Loucy (cell line): ENCODE measurements around the gene ZFP90.

Source experiments
- H2AFZ ChIP-seq: fragments of 200-600 bp; sonication (generic); 2 replicates; pipeline ENCODE4 v1.6.0; 2016; ENCODE audit warnings: antibody characterized with exemption, mild to moderate bottlenecking, low read length, moderate library complexity
- H3F3A ChIP-seq: fragments of 200-600 bp; 2 replicates; pipeline ENCODE4 v1.6.0; 2016; ENCODE audit warnings: antibody characterized with exemption, low read depth, mild to moderate bottlenecking
- H3K27me3 ChIP-seq: fragments of 200-600 bp; sonication (generic); 2 replicates; pipeline ENCODE4 v1.6.1; 2014; ENCODE audit warnings: low read length, mild to moderate bottlenecking; ENCODE audit not compliant: insufficient read depth, poor library complexity, severe bottlenecking
- H3K36me3 ChIP-seq: fragments of 200-600 bp; sonication (generic); 2 replicates; pipeline ENCODE4 v1.6.1; 2016; ENCODE audit warnings: low read length; ENCODE audit not compliant: insufficient read depth
- H3K4me1 ChIP-seq: fragments of 200-600 bp; sonication (generic); 2 replicates; pipeline ENCODE4 v1.5.1; 2014; ENCODE audit warnings: low read length, mild to moderate bottlenecking; ENCODE audit not compliant: insufficient read depth, poor library complexity, severe bottlenecking
- H3K4me2 ChIP-seq: fragments of 200-600 bp; sonication (generic); 2 replicates; pipeline ENCODE4 v1.6.0; 2014; ENCODE audit warnings: antibody characterized with exemption, low read length, low read depth, mild to moderate bottlenecking; ENCODE audit not compliant: poor library complexity, severe bottlenecking
- H3K4me3 ChIP-seq: fragments of 200-600 bp; sonication (generic); 2 replicates; pipeline ENCODE4 v1.5.1; 2014; ENCODE audit warnings: low read length, mild to moderate bottlenecking, mixed read lengths; ENCODE audit not compliant: poor library complexity, severe bottlenecking
- H3K79me2 ChIP-seq: fragments of 200-600 bp; sonication (generic); 2 replicates; pipeline ENCODE4 v1.6.1; 2014; ENCODE audit warnings: low read length; ENCODE audit not compliant: insufficient read depth
- H3K9ac ChIP-seq: fragments of 200-600 bp; sonication (generic); 2 replicates; pipeline ENCODE4 v1.6.0; 2014; ENCODE audit warnings: mild to moderate bottlenecking, low read depth, low read length, moderate library complexity; ENCODE audit not compliant: poor library complexity, severe bottlenecking
- H3K9me2 ChIP-seq: fragments of 200-600 bp; sonication (generic); replicated peaks from 2 replicates; pipeline ENCODE4 v1.6.1; 2016; ENCODE audit warnings: low read depth, low read length, mixed read lengths
- H3K9me3 ChIP-seq: fragments of 200-600 bp; sonication (generic); 2 replicates; pipeline ENCODE4 v1.6.1; 2014; ENCODE audit warnings: mild to moderate bottlenecking, antibody characterized with exemption, low read length, low read depth; ENCODE audit not compliant: insufficient read depth
- H4K20me1 ChIP-seq: fragments of 200-600 bp; sonication (generic); 2 replicates; pipeline ENCODE4 v1.6.0; 2014; ENCODE audit warnings: antibody characterized with exemption, low read length, mild to moderate bottlenecking; ENCODE audit not compliant: insufficient read depth, poor library complexity, severe bottlenecking
- CTCF ChIP-seq: fragments of 200-600 bp; sonication (generic); conservative IDR thresholded peaks from 2 replicates; pipeline ENCODE4 v1.5.1; 2014; ENCODE audit warnings: mild to moderate bottlenecking, antibody characterized with exemption, low read length
- EZH2phosphoT487 ChIP-seq: fragments of 200-600 bp; IDR thresholded peaks from 2 replicates; pipeline ENCODE4 v1.6.1; 2018; ENCODE audit warnings: antibody characterized with exemption, mild to moderate bottlenecking, moderate library complexity, borderline replicate concordance

Gene ZFP90

GRCh38 chr16:68538880-68539701 lies at the start of gene ZFP90:
TSS of gene ZFP90 (plus strand) at chr16:68539291. CDS start at chr16:68539793, 502 bp downstream.
- Histone ChIP-seq H3K9ac (peak within 1 kb of the TSS; percentile 97), H3K4me1 (peaks cover 7% of the 10 kb centered on the region), H3K9me3 (no peaks in the 10 kb centered on the region), H3K36me3 (no peaks in the 10 kb centered on the region), H3F3A (no peaks in the 10 kb centered on the region), H3K9me2 (no peaks in the 10 kb centered on the region), H3K4me2 (peak within 1 kb of the TSS; percentile 99), H3K4me3 (peak within 1 kb of the TSS; percentile 100), H3K27me3 (no peaks in the 10 kb centered on the region), H4K20me1 (no peaks in the 10 kb centered on the region), H3K79me2 (peaks cover 10% of the 10 kb centered on the region), H2AFZ (peak within 1 kb of the TSS; percentile 98)
- TF ChIP-seq EZH2phosphoT487: no peak
- no peak for TF ChIP-seq CTCF

GRCh38 chr16:68490358-68490757 lies 48.7 kb upstream of the ZFP90 start:
- Histone ChIP-seq H3K4me2 (no peak overlapping the region), H3K36me3 (no peaks in the 10 kb centered on the region)
- TF ChIP-seq EZH2phosphoT487: no peak

GRCh38 chr16:68490829-68491575 lies 48.1 kb upstream of the ZFP90 start:
- Histone ChIP-seq H3K4me3 (no peak overlapping the region), H3K79me2 (no peaks in the 10 kb centered on the region), H3K4me2 (no peak overlapping the region), H3K9me2 (no peaks in the 10 kb centered on the region), H4K20me1 (no peaks in the 10 kb centered on the region), H3K9ac (no peak overlapping the region), H2AFZ (no peak overlapping the region), H3F3A (no peaks in the 10 kb centered on the region), H3K36me3 (no peaks in the 10 kb centered on the region), H3K27me3 (no peaks in the 10 kb centered on the region), H3K9me3 (no peaks in the 10 kb centered on the region), H3K4me1 (no peaks in the 10 kb centered on the region)
- TF ChIP-seq CTCF: no peak
- TF ChIP-seq EZH2phosphoT487: no peak

More at GRCh38 chr16:68490358-68490757, 48.7 kb upstream of the ZFP90 start:
- no peaks in the 10 kb centered on the region for H3F3A ChIP-seq
- no peaks in the 10 kb centered on the region for H3K79me2 ChIP-seq
- no peak overlapping the region for H2AFZ ChIP-seq
- H3K9me3 ChIP-seq: no peaks in the 10 kb centered on the region
- H3K27me3 ChIP-seq: no peaks in the 10 kb centered on the region
- H3K4me1 ChIP-seq: no peaks in the 10 kb centered on the region
- H4K20me1 ChIP-seq: no peaks in the 10 kb centered on the region
- H3K9me2 ChIP-seq: no peaks in the 10 kb centered on the region
- H3K4me3 ChIP-seq: no peak overlapping the region
- no peak overlapping the region for H3K9ac ChIP-seq
